Heart left ventricle (tissue), 16 donors: ENCODE data around the gene NDST1. TPM values are rescaled to one million over a fixed set of nuclear protein-coding genes. Genes with fewer than 3 reads are reported as not detected.

Source experiments
- ATAC-seq, 4 donors: fragments of 200-7000 bp; cut with Tn5 transposase; one replicate each; pipeline ENCODE4 v1.9.1; 2020 to 2022; ENCODE audit warnings: moderate library complexity in 4 of 4, mild to moderate bottlenecking in 3 of 4, moderate number of reproducible peaks in 1 of 4
- DNase-seq, 5 donors: peaks; one replicate each; pipeline ENCODE4 v3.0.0-alpha.2; 2020
- H3K27ac ChIP-seq, 12 donors: fragments of 200-600 bp; sonication (generic) in 4 of 12; one replicate each; pipeline versions ENCODE4 v1.5.0 to v1.8.0; 2016 to 2022; ENCODE audit warnings: mild to moderate bottlenecking in 2 of 12
- H3K27me3 ChIP-seq, 9 donors: fragments of 200-600 bp; sonication (generic) in 2 of 9; one replicate each; pipeline versions ENCODE4 v1.5.1 to v1.8.0; 2016 to 2022; ENCODE audit warnings: mild to moderate bottlenecking in 3 of 9
- H3K36me3 ChIP-seq, 9 donors: fragments of 200-600 bp; sonication (generic) in 2 of 9; one replicate each; pipeline versions ENCODE4 v1.5.0 to v1.8.0; 2018 to 2022; ENCODE audit warnings: mild to moderate bottlenecking in 2 of 9
- H3K4me1 ChIP-seq, 12 donors: fragments of 200-600 bp; sonication (generic) in 4 of 12; one replicate each; pipeline versions ENCODE4 v1.5.0 to v1.8.0; 2016 to 2022; ENCODE audit warnings: mild to moderate bottlenecking in 3 of 12
- H3K4me3 ChIP-seq, 12 donors: fragments of 200-600 bp; sonication (generic) in 4 of 12; one replicate each; pipeline versions ENCODE4 v1.5.0 to v1.8.0; 2017 to 2022; ENCODE audit warnings: mild to moderate bottlenecking in 9 of 12, moderate library complexity in 4 of 12
- H3K9me3 ChIP-seq, 12 donors: fragments of 200-600 bp; sonication (generic) in 4 of 12; one replicate each; pipeline versions ENCODE4 v1.5.0 to v1.8.0; 2016 to 2022; ENCODE audit warnings: mild to moderate bottlenecking in 1 of 12
- POLR2A ChIP-seq, 2 donors: fragments of 450-650 bp; IDR thresholded peaks; one replicate each; pipeline ENCODE4 v1.6.1; 2017; ENCODE audit warnings: antibody characterized with exemption in 2 of 2, mild to moderate bottlenecking in 2 of 2, moderate library complexity in 2 of 2
- WGBS, 4 donors: extraction: QIAGEN DNeasy Blood & Tissue Kit in 2 of 4; methylation state at CpG; one replicate each; pipeline versions ENCODE4 v1.1.5 to v1.1.7; 2013 to 2018; 5-methylcytosine and 5-hydroxymethylcytosine counted together
- intact Hi-C, 10 donors: fragments of 100-400 bp; cut with DNase I; formaldehyde crosslinking; loops; one replicate each; pipeline versions ENCODE4 v1.11.1 to v1.14.2; 2022
- polyA plus RNA-seq, 2 donors: library from polyadenylated mRNA; stranded (reverse); fragments of 200-250 nt; gene quantifications; one replicate each; pipeline ENCODE4 v1.2.3, GENCODE V29; 2013
- total RNA-seq, 9 donors: library from RNA; depleted of rRNA in 2 of 9; stranded (reverse); fragments of >200 nt in 2 of 9; fragmentation: NEBNext Ultra II Directional in 3 of 9; extraction: Animal tissue kit (Norgen Biotek cat#: 25700) in 3 of 9; gene quantifications; one replicate each; pipeline versions ENCODE4 v1.1.0 to v1.2.4, GENCODE V29; 2016 to 2023
- TF ChIP-seq, protein P1 (sequence below), 12 donors: fragments of 200-600 bp; sonication (generic) in 4 of 12; IDR thresholded peaks; one replicate each; pipeline versions ENCODE4 v1.5.0 to v1.8.0; 2018 to 2022; ENCODE audit warnings: antibody characterized with exemption in 12 of 12, mild to moderate bottlenecking in 5 of 12
- donor health status: ischemic (EF 13 %, LVEDD 7.1; RV severe dilation, severe dysfunction).
- donor health status: healthy with polysubstance abuse.
- donor health status: DM: no; HTN: yes; CAD: no.
- donor health status: DM: no; HTN: no; CAD: no.
- donor health status: ischemic (EF 25% LVEDD 6.9; RV normal size, moderate dysfunction).
- donor health status: ischemic (EF 25% LVEDD 5.7; RV mildly dilated, moderate dysfunction).
- donor health status: healthy.
- donor health status: DM: yes; HTN: yes; CAD: no.
- donor health status: ischemic (EF 35%, LVEDD 5.7; RV mildly dilated, moderate dysfunction).
- donor health status: nonischemic (EF 11% LVEDD 7.7; RV severe dilation, severe dysfunction).
- donor health status: DM: yes; HTN: yes; CAD: no.
- donor health status: PGD.
- donor health status: ischemic (EF 29% LVEDD 5.4; RV normal size, mild dysfunction).
- donor health status: nonischemic (EF 23%, LVEDD 6.1; RV moderate dilation, normal function).

NDST1 gene
- total and polyA plus RNA-seq, 11 donors, result 32.1 to 156 (median 68.5) TPM

DNA sequence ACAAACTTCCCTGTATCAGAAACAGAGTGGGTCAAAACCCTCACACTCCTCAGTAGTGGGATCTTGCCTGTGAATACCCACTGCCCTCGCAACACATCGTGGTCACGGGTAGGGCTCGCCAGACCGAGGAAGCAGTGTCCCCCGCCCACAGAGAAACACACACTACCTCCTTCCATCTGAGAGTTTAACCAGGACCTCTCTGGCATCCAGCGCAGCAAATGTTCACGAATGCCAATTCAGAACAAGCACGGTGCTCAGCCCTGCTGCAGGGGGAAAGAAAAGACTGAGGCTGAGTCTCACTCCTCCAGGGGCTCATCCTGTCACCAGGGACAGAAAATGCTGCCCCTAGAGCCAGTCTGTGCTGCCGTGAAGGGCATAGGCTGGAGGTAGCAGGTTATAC is 90.1 kb downstream of the NDST1 start:
- H3K4me1 ChIP-seq, result peaks cover 20 to 90% (median 70%) of the 10 kb centered on the region in 12 donors

DNA sequence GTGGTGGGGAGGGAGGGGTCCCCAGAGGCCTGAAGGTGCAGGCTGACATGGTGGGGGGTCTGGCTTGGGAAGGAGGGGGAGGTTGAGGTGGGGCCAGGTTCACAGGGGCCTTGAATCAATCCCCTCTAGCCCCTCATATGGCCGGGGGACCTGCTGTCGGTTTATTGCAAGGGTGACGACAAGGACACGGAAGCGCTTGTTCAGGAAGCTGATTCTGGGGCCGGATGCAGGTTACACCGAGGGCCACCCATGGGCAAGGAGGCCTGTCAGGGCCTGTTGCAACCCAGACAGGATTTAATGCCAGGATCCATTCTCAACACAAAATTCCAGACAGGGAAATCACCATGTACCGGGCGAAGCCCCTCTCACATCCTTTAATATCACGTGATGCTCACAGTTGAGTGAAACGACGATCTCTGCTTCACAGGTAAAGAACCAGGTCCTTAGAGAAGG is 90.9 kb downstream of the NDST1 start:
- peak overlapping the region in 11 of 12 donors; percentile 23 to 90 (median 80) for H3K27ac ChIP-seq
- TF ChIP-seq POLR2A (IDR thresholded peaks at IDR 0.05), result no peak
- TF ChIP-seq, protein P1, sequence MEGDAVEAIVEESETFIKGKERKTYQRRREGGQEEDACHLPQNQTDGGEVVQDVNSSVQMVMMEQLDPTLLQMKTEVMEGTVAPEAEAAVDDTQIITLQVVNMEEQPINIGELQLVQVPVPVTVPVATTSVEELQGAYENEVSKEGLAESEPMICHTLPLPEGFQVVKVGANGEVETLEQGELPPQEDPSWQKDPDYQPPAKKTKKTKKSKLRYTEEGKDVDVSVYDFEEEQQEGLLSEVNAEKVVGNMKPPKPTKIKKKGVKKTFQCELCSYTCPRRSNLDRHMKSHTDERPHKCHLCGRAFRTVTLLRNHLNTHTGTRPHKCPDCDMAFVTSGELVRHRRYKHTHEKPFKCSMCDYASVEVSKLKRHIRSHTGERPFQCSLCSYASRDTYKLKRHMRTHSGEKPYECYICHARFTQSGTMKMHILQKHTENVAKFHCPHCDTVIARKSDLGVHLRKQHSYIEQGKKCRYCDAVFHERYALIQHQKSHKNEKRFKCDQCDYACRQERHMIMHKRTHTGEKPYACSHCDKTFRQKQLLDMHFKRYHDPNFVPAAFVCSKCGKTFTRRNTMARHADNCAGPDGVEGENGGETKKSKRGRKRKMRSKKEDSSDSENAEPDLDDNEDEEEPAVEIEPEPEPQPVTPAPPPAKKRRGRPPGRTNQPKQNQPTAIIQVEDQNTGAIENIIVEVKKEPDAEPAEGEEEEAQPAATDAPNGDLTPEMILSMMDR (IDR thresholded peaks at IDR 0.05), result no peak
- H3K9me3 ChIP-seq, result no peaks in the 10 kb centered on the region
- H3K4me3 ChIP-seq, result no peak overlapping the region
- peaks cover 23 to 90% (median 70%) of the 10 kb centered on the region in 12 donors for H3K4me1 ChIP-seq
- peak in 3 of 5 donors; percentile 31 to 43 (median 34) for DNase-seq
- ATAC-seq, result no peak
- H3K27me3 ChIP-seq, result no peaks in the 10 kb centered on the region
- no peaks in the 10 kb centered on the region for H3K36me3 ChIP-seq
- intact Hi-C loops, result loop anchor here in 1 of 10 donors (5.0 kb wide), 1 partner anchor 53 kb away; no protein-coding TSS in a partner anchor
- 68 to 79% (median 73%) methylated on average over 8 to 12 of the region's 12 CpGs for WGBS, 4 donors

More for the DNA sequence above, 90.1 kb downstream of the NDST1 start:
- intact Hi-C loops, result loop anchor here in 1 of 10 donors (5.0 kb wide), 1 partner anchor 54 kb away; no protein-coding TSS in a partner anchor
- WGBS, 4 donors, result 48 to 58% (median 51%) methylated on average over 10 of the region's 10 CpGs
- TF ChIP-seq, protein P1 (IDR thresholded peaks at IDR 0.05), result no peak
- no peak for TF ChIP-seq POLR2A (IDR thresholded peaks at IDR 0.05)
- H3K4me3 ChIP-seq, result no peak overlapping the region
- no peaks in the 10 kb centered on the region for H3K9me3 ChIP-seq
- peak overlapping the region in 11 of 12 donors; percentile 18 to 90 (median 73) for H3K27ac ChIP-seq
- H3K27me3 ChIP-seq, result no peaks in the 10 kb centered on the region
- H3K36me3 ChIP-seq, result no peaks in the 10 kb centered on the region
- ATAC-seq (no peak), DNase-seq (peak in 2 of 5 donors; percentile 30 to 47)

DNA sequence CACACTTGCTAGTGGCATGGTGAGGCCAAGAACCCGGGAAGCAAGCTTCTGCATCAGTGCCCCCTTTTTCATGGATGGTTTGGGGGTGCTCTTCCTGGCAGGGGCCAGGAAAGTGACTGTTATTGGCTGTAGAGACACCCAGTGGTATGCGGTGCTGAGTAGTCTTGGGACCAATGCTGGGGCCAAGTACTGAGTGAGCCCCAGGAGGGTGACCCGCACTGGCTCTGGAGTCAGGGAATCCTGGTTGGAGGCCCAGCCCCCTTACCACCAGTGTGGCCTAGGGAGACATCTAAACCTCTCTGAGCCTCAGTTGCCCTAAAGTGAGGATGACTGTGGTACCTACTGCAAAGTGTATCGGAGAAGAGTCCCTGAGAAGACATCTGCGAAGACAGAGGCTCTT is 91.3 kb downstream of the NDST1 start:
- Histone ChIP-seq H3K27ac (peak overlapping the region in 11 of 12 donors; percentile 23 to 90 (median 80)), H3K4me1 (peaks cover 23 to 90% (median 69%) of the 10 kb centered on the region in 12 donors), H3K9me3 (no peaks in the 10 kb centered on the region), H3K4me3 (no peak overlapping the region), H3K27me3 (no peaks in the 10 kb centered on the region), H3K36me3 (no peaks in the 10 kb centered on the region)
- no peak for TF ChIP-seq POLR2A (IDR thresholded peaks at IDR 0.05)
- TF ChIP-seq, protein P1 (IDR thresholded peaks at IDR 0.05), result no peak
- intact Hi-C loops, result loop anchor here in 1 of 10 donors (5.0 kb wide), 1 partner anchor 53 kb away; no protein-coding TSS in a partner anchor
- peak in 2 of 5 donors; percentile 15 to 21 for DNase-seq
- 84 to 88% (median 86%) methylated on average over 5 of the region's 5 CpGs for WGBS, 4 donors
- no peak for ATAC-seq

DNA sequence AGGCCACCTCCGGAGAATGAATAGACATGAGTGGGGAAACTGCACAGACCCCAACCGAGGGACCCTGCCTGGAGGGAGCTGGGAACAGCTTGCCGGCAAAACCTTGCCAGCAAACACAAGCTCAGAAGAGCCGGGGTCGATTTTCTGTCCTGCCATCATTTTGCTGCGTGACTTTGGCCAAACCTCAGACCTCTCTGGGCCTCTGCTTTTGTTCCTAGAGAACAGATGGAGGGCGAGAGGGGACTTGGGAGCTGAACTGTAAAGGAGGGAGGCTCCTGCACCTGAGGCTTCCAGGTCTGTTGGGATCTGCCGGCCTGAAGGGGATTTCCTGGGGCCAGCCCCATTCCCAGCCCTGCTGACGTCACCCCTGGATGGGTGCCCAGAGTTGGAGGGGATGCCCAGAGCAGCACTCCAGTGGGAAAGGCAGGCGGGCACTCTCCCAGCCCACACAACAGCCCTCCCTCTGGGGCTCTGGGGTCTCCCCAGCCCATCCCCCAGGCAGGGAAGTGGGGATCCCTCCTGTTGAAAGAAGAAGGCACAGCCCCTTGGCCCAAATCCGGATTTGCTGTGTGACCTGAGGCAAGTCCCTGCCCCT is 92.1 kb downstream of the NDST1 start:
- peak; percentile 87 to 92 (median 91) for DNase-seq
- H3K4me3 ChIP-seq, result peak overlapping the region in 5 of 12 donors; percentile 2 to 41 (median 33)
- peak; percentile 43 to 76 (median 52) for ATAC-seq
- intact Hi-C loops, result loop anchor here in 2 of 10 donors (5.0 kb wide), 2 partner anchors 42 to 52 kb away; partner anchors contain the start of gene SYNPO (in 1 of the 2)
- H3K36me3 ChIP-seq, result no peaks in the 10 kb centered on the region
- 25 to 36% (median 35%) methylated on average over 10 to 11 of the region's 11 CpGs for WGBS, 4 donors
- peaks cover 19 to 90% (median 67%) of the 10 kb centered on the region in 12 donors for H3K4me1 ChIP-seq
- no peaks in the 10 kb centered on the region for H3K9me3 ChIP-seq
- H3K27ac ChIP-seq, result peak overlapping the region; percentile 44 to 90 (median 80)
- no peak for TF ChIP-seq POLR2A (IDR thresholded peaks at IDR 0.05)
- TF ChIP-seq, protein P1 (IDR thresholded peaks at IDR 0.05), result no peak
- H3K27me3 ChIP-seq, result no peaks in the 10 kb centered on the region
